CD4-positive, alpha-beta T cell treated with Interleukin-10 for 1 hour (primary cell): ENCODE data around the gene TARBP1.

Source experiments
- DNase-seq: peaks from one replicate; pipeline ENCODE4 v3.0.0-alpha.2; 2020

Gene TARBP1

DNA sequence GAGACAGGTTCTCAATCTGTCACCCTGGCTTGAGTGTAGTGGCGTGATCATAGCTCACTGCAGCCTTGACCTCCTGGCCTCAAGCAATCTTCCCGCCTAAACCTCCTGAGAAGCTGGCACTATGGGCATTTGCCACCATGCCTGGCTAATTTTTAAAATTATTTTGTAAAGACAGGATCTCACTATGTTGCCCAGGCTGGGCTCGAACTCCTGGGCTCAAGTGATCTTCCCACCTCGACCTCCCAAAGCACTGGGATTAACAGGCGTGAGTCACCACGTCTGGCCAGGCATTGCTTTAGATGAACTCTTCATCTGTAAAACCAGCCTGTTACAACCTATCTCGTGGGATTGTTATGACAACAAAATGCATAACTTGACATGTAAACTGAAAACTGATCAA, 103.3 kb downstream of the TARBP1 start:
- no peak for DNase-seq

DNA sequence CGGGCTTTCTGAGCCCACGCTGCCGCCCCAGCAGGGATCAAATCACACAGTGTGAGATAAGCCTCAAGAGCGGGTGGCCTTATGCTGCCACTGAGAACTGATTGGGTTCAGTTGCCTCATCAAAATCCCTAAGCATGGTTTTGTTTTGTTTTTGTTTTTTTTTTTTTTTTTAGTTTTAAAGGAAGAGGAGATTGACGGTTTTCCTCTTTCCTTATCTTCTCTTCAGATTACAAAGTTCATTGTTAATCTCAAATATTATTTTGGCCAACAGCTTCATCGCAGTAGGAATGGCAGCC, 105.1 kb downstream of the TARBP1 start:
- DNase-seq = no peak

DNA sequence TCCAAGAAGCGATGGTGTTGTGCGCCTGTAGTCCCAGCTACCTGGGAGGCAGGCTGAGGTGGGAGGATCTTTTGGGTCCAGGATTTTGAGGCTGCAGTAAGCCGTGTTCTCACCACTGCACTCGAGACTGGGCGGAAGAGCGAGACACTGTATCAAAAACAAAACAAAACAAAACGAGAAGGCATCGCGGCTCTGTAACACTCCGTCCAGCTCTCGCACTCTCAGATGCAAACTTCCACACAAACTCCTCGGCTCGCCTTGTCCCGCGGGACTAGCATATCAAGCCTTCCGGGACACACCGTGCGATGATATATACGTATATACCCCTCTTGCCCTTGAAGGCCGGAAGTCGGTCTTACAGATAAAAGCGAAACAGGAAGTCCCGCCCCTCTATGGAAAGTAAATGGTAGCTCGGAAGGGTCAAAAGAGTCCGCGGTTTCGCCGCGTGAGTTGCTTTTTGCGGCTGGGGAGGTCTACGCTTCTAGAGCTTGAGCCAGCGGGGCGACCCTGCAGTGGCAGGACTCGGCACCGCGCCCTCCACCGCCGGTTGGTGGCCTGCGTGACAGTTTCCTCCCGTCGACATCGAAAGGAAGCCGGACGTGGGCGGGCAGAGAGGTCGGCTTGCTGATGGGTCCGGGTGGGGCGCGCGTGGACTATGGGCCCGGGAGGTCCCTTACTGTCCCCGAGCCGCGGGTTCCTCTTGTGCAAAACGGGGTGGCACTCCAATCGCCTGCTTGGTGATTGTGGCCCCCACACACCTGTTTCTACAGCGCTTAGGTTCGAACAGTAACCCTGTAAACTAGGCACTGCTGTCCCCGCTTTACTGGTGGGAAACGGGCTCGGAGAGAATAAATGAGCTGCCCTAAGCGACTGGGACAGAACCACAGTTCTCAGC, 105.7 kb downstream of the TARBP1 start, which contains the start of gene COA6:
Gene COA6, plus strand, starts transcription at position 393 of the 895 bp plus-strand sequence. Its CDS starts 11 bp downstream, at position 404.
- peak; percentile 94 for DNase-seq

DNA sequence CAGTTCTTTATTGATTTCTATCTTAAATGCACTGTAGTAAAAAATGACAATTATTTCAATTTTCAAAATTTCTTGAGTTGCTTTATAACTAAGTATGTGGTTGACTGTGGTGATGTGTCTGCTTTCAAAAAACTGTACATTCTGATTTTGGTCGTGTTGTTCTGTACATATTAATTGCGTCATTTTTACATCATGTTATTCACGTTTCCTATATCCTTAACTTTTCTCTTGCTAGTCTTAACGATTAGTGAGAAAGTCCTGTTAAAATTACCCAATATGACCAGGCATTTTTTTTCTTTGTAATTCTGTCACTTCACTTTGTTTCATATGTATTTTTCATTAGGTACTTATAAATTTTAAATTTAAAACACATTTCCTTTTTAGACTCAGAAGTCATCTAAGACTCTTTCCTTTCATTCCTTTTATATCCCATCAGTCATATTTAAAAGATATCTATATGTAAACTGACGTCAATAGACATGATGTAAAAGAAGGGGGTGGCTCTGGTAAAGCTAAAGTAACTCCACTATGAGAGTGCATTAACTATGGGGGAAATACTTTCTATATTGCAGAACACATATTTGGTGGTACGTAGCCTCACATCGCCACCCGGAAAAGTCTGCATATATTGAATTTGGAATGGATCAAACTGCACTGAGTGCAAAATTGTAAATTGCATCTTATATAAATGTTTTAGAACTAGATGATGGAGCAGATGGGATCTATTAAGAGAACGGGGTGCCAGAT, 106.8 kb downstream of the TARBP1 start:
- DNase-seq = no peak

DNA sequence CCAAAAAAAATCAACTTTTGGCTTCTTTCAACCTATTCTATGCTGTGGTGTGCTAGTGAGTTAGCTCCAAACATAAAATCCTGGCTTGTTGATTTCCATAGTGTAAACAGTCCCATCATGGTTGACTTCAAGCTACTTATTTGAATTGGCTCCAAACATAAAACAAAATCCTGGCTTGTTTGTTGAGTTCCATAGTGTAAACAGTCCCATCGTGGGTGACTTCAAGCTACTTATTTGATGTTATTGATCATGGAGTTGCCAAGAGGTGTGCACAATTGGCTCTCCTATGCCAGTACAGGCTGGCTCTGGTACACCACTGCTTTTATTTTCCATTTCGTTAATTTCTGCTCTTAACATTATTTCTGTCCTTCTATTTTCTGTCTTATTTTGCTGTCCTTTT, 107.6 kb downstream of the TARBP1 start:
- DNase-seq = no peak

DNA sequence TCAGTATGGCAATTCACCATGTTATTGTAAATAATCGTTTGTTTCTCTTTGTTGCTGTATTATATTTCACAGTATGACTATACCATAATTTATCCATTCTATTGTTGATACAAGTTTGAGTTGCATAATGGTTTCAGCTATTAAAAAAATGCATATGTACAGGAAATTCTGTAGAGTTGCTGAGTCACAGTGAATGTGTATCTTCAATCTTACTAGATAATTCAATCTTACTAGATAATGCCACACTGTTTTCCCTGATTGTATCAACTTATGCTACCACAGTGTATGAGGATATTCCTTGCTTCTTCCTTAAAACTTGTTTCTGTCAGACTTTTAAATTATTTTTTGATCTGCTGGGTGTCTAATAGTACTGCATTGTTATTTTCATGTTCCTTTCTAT, 109.2 kb downstream of the TARBP1 start:
- no peak for DNase-seq

DNA sequence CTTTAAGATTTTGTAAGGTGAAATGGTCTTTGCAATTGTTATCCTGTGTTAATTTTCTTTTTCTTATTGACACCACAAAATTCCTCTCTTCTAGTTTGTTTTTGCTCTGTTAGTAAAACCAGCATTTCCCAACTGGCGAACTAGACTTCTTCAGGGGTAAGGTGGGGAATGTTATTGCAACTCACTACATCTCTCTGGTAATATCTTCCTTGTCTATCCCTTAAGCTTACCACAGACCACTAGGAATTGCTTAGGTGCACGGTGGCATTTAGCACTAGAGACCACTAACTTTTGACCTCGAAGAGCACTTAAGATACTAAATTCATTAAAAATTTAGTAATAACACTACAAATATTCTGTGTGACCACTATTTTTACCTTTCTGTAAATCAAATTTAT, 109.9 kb downstream of the TARBP1 start:
- no peak for DNase-seq

DNA sequence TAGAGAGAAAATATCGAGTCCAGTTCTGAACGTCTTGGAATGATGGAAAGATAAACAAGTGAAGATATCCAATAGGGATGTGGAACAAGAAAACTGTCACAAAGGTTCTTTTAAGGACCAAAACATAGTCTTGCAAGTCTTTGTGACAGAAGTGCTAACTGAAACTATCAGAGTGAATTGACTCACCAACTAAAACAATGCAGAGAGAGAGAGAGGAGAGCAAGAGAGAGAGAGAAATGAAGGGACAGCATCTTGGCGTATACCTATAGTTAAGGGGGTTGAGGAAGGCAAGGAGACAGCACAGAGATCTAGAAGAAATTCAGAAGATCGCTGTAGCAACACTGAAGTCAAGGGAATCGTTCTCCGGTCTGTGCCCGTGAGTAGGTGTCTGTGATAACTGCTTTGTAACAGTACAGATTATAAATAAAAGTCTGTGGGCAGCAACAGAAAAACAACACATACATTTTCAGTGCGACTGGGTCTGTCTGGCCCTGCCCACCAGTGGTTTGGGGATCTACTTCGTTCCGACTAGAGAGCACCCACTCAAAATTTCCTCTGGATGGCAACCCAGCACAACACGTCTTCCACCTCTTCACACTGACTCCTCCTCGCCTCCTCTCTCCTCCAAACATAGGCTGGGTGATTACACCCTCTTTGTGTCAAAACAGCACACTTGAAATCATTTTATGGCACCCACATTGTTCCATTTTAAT, 110.5 kb downstream of the TARBP1 start:
- DNase-seq = peak; percentile 38

DNA sequence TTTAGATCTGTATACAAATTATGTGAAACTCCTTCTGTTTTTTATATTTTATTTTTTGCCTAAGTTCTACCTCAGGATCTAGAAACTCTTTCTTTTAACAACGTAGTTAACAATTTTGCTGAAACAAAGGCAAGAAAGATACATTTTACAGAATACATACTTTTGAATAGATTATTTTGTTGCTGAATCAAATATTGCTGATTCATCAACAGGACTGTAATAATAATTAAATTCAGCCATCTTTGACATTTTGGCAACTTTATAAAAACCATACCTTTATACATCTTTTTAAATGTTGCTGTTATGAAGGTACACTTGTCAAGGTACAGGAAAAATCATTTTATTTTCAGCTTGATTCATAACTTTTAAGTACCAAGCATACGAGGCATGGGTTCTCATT, 116.4 kb downstream of the TARBP1 start:
- no peak for DNase-seq

DNA sequence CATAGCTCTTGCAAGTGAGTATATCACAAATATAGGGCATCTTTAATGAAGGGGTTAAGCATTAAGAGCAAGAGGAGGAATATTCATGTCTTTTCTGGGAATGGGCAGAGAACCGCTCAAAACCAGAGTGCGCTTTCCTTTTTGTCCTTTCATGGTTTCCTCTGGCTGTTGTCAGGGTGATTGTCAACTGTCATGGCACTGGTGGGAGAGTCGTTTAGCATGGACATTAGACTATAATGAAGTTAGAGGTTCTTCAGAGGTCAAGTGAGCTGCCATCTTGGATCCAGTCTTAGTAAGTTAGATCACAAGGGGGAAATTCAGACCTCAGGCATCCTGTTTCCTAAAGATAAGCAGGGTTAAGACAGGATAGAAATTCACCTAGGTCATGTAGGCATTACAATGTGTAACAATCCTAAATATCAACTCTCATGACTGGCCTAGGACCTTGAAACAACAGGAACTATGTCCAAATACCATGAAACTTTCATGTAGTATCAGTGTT, 117.8 kb downstream of the TARBP1 start:
- no peak for DNase-seq

DNA sequence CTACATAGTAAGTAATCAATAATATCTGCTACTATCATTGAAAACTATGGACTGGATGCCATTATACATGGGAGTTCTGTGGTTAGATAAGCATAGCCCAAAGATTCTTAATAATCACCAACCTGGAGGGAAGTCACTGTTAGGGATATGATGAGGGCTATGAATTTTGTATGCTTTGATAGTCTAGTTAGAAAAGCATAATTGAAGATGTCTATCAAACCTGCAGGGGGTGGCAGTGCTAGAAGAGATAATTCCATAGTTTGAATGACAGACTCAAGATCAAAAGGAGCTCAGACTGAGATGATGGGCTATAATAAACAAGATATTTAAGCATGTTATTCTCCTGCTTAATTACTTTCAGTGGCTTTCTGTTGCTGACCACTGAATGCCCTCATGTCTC, 121.1 kb downstream of the TARBP1 start:
- DNase-seq = no peak

DNA sequence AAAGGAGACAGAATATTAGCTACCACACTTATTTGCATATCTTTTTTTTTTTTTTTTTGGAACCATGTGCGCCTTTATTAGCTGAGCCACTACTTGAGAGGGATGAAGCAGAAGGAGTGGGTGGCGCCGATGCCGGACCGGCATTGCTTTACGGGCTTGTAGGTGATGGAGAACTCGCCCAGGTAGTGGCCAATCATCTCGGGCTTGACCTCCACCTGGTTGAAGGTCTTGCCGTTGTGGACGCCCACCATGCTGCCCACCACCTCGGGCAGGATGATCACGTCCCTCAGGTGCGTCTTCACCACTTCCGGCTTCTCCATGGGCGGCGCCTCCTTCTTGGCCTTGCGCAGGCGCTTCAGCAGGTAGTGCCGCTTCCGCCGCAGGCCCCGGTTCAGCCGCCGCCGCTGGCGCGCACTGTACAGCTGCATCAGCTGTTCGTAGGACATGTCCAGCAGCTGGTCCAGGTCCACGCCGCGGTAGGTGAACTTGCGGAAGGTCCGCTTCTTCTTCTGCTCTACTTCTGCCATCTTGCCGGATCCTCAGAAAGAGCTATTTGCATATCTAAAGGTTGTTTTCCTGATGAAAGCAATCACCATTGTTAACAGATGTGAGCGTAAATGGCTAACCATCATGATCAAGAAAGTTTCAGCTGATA, 122.2 kb downstream of the TARBP1 start:
- peak; percentile 66 for DNase-seq

DNA sequence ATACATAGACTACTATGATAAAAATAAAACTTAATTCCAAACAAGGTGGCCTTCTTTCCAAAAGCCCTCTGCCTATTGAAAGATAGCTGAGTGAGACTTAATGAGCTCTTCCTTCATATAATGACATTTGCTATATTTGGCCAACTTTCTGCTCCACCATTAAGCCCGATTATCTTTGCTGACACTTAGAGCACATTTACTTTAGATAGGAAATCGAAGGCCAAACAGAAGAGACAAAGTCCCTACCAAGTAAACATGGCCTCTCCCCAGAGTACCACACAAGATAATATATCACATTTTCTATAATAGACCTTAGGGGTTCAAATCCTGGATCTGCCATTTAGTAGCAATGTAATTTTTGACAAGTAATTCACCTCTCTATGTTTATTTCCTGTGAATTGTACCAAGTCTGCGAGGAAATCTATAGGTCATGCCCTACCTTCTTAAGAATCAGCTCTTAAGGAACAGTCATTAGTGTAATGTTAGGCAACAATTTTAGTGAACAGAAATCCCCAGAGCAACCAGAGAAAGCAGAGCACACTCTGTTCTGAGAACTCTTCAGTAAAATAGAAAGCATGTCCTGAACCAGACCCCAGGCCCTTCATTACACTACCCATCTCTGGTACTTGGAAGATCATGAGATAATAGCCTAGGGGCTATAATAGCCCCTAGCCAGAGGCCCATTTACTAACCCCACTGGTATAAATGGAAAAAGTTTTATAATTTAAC, 123.0 kb downstream of the TARBP1 start:
- no peak for DNase-seq

DNA sequence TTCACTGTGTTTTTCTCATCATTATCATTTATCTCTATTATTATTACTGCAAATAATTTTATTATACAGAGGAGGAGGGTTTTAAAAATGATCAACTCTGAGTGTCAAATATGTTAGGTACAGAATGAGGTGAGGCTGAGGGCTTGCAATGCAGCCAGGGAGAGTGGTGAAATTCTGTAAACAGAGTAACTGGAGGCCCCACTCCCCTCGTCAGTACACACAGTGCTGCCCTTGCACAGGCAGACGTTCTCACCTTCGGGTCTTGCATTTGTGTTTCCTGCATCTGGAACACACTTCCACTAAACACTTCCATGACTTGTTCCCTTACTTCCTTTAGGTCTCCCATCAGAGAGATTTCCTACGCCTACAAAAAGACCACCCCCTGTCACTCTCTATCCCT, 130.0 kb downstream of the TARBP1 start:
- DNase-seq = no peak

DNA sequence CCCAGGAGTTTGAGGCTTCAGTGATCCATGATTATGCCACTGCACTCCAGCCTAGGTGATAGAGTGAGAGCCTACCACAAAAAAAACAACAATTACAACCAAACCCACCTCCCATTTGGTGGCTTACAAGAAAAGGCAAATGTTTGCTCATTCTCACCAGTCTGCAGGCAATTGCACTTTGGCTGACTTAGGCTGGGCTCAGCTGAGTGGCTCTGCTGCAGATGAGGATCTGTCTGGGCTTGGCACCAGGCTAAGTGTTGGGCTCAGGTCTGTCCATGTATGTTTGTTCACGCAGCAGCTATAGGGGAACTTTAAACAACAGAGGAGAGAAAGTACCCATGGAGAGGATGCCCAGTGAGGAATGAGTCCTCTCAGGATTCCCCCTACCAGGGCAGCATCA, 133.7 kb downstream of the TARBP1 start:
- DNase-seq = no peak

DNA sequence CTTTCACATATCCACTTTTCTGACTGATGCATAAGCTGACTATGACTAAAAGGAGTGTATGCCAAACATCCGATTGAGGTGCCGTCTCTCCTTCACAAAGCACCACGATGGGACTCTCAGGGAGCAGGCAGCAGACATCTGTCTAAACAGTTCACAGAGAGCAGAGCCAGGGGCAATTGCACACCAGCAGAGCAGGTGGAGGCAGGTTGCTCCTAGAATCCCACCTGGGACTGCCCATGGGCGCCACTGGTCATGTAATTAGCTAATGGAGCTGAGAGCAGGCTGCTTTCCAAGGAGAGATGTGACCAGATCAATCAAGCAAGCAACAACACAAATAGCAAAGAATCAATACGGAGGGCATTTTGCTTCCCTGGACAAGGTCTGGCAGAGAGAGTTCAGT, 136.2 kb downstream of the TARBP1 start:
- DNase-seq = no peak
